Stimulated activated CD4-positive, alpha-beta T cell treated with anti-CD3 and anti-CD28 coated beads, TNF-alpha, amount 100 ng/mL, for 1 hour (primary cell): ENCODE results near the gene ADGB.

Experiments
- DNase-seq, 3 donors: peaks; one replicate each; pipeline ENCODE4 v3.0.0-alpha.2; 2020; ENCODE audit warnings: low read depth in 3 of 3, low spot score in 1 of 3

Gene ADGB

GRCh38 chr6:146859795-146860495 is 261.2 kb downstream of the ADGB start:
- no peak for DNase-seq

GRCh38 chr6:146860583-146860982 is 261.8 kb downstream of the ADGB start:
- no peak for DNase-seq

- no peak for DNase-seq
Observed at GRCh38 chr6:146861029-146861563, 262.3 kb downstream of the ADGB start.

- no peak for DNase-seq
Observed at GRCh38 chr6:146861716-146862115, 262.9 kb downstream of the ADGB start.

GRCh38 chr6:146862508-146862919 is 263.7 kb downstream of the ADGB start:
- DNase-seq = no peak

GRCh38 chr6:146864300-146864699 is 265.5 kb downstream of the ADGB start:
- DNase-seq = no peak

- no peak for DNase-seq
Observed at GRCh38 chr6:146864885-146865284, 266.1 kb downstream of the ADGB start.
